OCI-LY1 (cell line): ENCODE results near the gene ICE2.

Experiments used
- H2AFZ ChIP-seq: fragments of 200-600 bp; sonication (generic), shearing (Covaris generic); 2 replicates; pipeline ENCODE4 v1.6.0; 2014; ENCODE audit warnings: antibody characterized with exemption, mild to moderate bottlenecking, low read length
- H3F3A ChIP-seq: fragments of 200-600 bp; sonication (generic), shearing (Covaris generic); 2 replicates; pipeline ENCODE4 v1.6.0; 2014; ENCODE audit warnings: mild to moderate bottlenecking, antibody characterized with exemption, low read length, moderate library complexity; ENCODE audit not compliant: insufficient read depth
- H3K27ac ChIP-seq: fragments of 200-600 bp; sonication (generic); 2 replicates; pipeline ENCODE4 v1.5.1; 2014; ENCODE audit warnings: low read length, mixed run types, mild to moderate bottlenecking, low read depth; ENCODE audit not compliant: poor library complexity, severe bottlenecking
- H3K27me3 ChIP-seq: fragments of 200-600 bp; sonication (generic); 2 replicates; pipeline ENCODE4 v1.6.0; 2014; ENCODE audit warnings: antibody characterized with exemption, mild to moderate bottlenecking, low read length, moderate library complexity; ENCODE audit not compliant: insufficient read depth
- H3K36me3 ChIP-seq: fragments of 200-600 bp; sonication (generic); 2 replicates; pipeline ENCODE4 v1.6.1; 2014; ENCODE audit warnings: mild to moderate bottlenecking, antibody characterized with exemption, low read length, moderate library complexity, mixed read lengths; ENCODE audit not compliant: insufficient read depth
- H3K4me1 ChIP-seq: fragments of 200-600 bp; sonication (generic); 2 replicates; pipeline ENCODE4 v1.5.1; 2014; ENCODE audit warnings: mild to moderate bottlenecking, low read length, moderate library complexity; ENCODE audit not compliant: insufficient read depth, severe bottlenecking
- H3K4me2 ChIP-seq: fragments of 200-600 bp; sonication (generic), shearing (Covaris generic); 2 replicates; pipeline ENCODE4 v1.6.1; 2014; ENCODE audit warnings: low read length
- H3K4me3 ChIP-seq: fragments of 200-600 bp; sonication (generic); 2 replicates; pipeline ENCODE4 v1.5.1; 2014; ENCODE audit warnings: low read length, low read depth, mild to moderate bottlenecking, mixed read lengths; ENCODE audit not compliant: poor library complexity, severe bottlenecking
- H3K79me2 ChIP-seq: fragments of 200-600 bp; shearing (Covaris generic); 2 replicates; pipeline ENCODE4 v1.6.1; 2016; ENCODE audit warnings: mixed run types, low read length, mixed read lengths; ENCODE audit not compliant: insufficient read depth
- H3K9ac ChIP-seq: fragments of 200-600 bp; sonication (generic), shearing (Covaris generic); 2 replicates; pipeline ENCODE4 v1.6.1; 2014; ENCODE audit warnings: mild to moderate bottlenecking, low read length, mixed read lengths
- H3K9me2 ChIP-seq: fragments of 200-600 bp; sonication (generic), shearing (Covaris generic); 2 replicates; pipeline ENCODE4 v1.6.1; 2014; ENCODE audit warnings: low read depth, mild to moderate bottlenecking, low read length, mixed read lengths
- H3K9me3 ChIP-seq: fragments of 200-600 bp; shearing (Covaris generic); 2 replicates; pipeline ENCODE4 v1.6.1; 2014; ENCODE audit warnings: low read length, mixed read lengths
- H4K20me1 ChIP-seq: fragments of 200-600 bp; sonication (generic), shearing (Covaris generic); 2 replicates; pipeline ENCODE4 v1.6.0; 2016; ENCODE audit warnings: mild to moderate bottlenecking, low read length; ENCODE audit not compliant: insufficient read depth
- EZH2 ChIP-seq: fragments of 200-600 bp; sonication (generic), shearing (Covaris generic); IDR thresholded peaks from 2 replicates; pipeline ENCODE4 v1.8.0; 2017; ENCODE audit warnings: borderline replicate concordance, mixed run types, mild to moderate bottlenecking, antibody characterized with exemption, low read length, moderate library complexity, mixed read lengths
- TF ChIP-seq, protein P1 (sequence below): fragments of 200-600 bp; sonication (generic), shearing (Covaris generic); IDR thresholded peaks from 2 replicates; pipeline ENCODE4 v1.5.1; 2017; ENCODE audit warnings: mild to moderate bottlenecking, antibody characterized with exemption, low read length, moderate library complexity, mixed read lengths

ICE2 gene

DNA sequence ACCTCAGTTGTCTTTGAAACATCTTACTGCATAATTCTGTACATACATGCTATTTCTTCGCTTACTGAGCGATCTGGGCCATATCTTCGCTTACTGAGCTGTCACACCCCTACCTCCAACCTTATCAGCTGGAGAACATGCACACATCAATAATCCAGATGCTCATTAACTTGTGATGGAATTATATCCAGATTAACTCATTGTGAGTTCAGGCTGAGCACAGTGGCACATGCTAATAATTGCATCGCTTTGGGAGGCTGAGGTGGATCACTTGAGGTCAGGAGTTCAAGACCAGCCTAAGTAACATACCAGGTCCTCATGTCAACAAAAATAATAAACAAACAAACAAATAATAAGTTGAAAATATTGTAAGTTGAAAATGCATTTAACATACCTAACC lies 61.8 kb downstream of the ICE2 start:
- Histone ChIP-seq H3K27me3 (no peaks in the 10 kb centered on the region), H2AFZ (no peak overlapping the region), H3K4me1 (no peaks in the 10 kb centered on the region), H3K4me3 (no peak overlapping the region), H3F3A (no peaks in the 10 kb centered on the region), H3K79me2 (no peaks in the 10 kb centered on the region), H3K4me2 (no peak overlapping the region), H4K20me1 (no peaks in the 10 kb centered on the region), H3K9me3 (no peaks in the 10 kb centered on the region), H3K36me3 (no peaks in the 10 kb centered on the region), H3K27ac (no peak overlapping the region), H3K9ac (no peak overlapping the region), H3K9me2 (no peaks in the 10 kb centered on the region)
- TF ChIP-seq EZH2 = no peak
- TF ChIP-seq, protein P1, sequence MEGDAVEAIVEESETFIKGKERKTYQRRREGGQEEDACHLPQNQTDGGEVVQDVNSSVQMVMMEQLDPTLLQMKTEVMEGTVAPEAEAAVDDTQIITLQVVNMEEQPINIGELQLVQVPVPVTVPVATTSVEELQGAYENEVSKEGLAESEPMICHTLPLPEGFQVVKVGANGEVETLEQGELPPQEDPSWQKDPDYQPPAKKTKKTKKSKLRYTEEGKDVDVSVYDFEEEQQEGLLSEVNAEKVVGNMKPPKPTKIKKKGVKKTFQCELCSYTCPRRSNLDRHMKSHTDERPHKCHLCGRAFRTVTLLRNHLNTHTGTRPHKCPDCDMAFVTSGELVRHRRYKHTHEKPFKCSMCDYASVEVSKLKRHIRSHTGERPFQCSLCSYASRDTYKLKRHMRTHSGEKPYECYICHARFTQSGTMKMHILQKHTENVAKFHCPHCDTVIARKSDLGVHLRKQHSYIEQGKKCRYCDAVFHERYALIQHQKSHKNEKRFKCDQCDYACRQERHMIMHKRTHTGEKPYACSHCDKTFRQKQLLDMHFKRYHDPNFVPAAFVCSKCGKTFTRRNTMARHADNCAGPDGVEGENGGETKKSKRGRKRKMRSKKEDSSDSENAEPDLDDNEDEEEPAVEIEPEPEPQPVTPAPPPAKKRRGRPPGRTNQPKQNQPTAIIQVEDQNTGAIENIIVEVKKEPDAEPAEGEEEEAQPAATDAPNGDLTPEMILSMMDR = no peak

DNA sequence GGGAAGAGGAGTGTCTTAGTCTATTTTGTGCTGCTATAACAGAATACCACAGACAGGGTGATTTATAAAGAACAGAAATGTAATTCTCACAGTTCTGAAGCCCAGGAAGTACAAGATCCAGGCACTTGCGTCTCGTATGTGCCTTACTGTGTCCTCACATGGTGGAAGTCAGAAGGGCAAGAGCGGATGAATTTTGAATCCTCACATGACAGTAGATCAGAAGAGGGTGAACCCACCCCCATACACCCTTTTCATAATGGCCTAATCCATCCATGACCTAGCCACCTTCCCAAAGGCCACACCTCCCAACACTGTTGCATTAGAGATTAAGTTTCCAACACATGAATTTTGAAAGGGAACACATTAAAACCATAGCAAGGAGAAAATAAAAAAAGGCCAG lies 62.5 kb downstream of the ICE2 start:
- H3F3A ChIP-seq = no peaks in the 10 kb centered on the region
- H3K27me3 ChIP-seq = no peaks in the 10 kb centered on the region
- H3K4me3 ChIP-seq = no peak overlapping the region
- no peaks in the 10 kb centered on the region for H3K79me2 ChIP-seq
- no peak overlapping the region for H2AFZ ChIP-seq
- no peaks in the 10 kb centered on the region for H3K9me2 ChIP-seq
- no peaks in the 10 kb centered on the region for H4K20me1 ChIP-seq
- no peaks in the 10 kb centered on the region for H3K9me3 ChIP-seq
- H3K4me2 ChIP-seq = no peak overlapping the region
- no peaks in the 10 kb centered on the region for H3K4me1 ChIP-seq
- no peak overlapping the region for H3K9ac ChIP-seq
- H3K36me3 ChIP-seq = no peaks in the 10 kb centered on the region
- no peak overlapping the region for H3K27ac ChIP-seq
- TF ChIP-seq, protein P1 = no peak
- TF ChIP-seq EZH2 = no peak

DNA sequence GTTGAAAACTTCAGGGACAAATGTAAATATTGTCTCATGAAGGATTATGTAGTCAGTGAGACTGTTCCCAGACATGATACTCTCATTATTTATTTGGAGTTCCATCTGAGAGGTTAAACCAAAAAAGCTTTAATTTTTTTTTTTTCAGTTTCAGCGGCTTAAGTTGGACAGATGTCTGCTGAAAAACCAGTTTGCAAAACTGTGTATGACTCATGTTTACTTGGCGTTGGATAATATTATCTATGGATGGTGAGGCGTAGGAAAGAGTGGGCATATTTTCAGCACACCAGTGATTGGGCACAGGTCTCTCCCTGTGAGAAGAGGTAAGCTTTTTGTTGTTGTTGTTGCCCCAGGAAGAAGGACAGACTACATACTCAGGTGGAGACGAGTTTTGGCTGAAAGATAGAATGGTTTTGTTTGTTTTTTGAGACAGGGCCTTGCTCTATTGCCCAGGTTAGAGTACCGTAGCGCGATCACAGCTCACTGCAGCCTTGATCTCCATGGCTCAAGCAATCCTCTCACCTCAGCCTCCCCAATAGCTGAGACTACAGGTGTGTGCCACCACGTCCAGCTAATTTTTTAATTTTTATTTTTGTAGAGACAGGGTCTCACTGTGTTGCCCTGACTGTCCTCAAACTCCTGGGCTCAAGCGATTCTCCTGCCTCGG lies 64.8 kb downstream of the ICE2 start:
- H3K36me3 ChIP-seq = no peaks in the 10 kb centered on the region
- no peaks in the 10 kb centered on the region for H3K4me1 ChIP-seq
- no peak overlapping the region for H3K27ac ChIP-seq
- no peaks in the 10 kb centered on the region for H3K9me2 ChIP-seq
- no peak overlapping the region for H3K4me2 ChIP-seq
- H3K9me3 ChIP-seq = no peaks in the 10 kb centered on the region
- H2AFZ ChIP-seq = no peak overlapping the region
- H3K79me2 ChIP-seq = no peaks in the 10 kb centered on the region
- H3F3A ChIP-seq = no peaks in the 10 kb centered on the region
- TF ChIP-seq, protein P1 = no peak
- no peak for TF ChIP-seq EZH2
- no peak overlapping the region for H3K9ac ChIP-seq
- H4K20me1 ChIP-seq = no peaks in the 10 kb centered on the region
- H3K4me3 ChIP-seq = no peak overlapping the region
- H3K27me3 ChIP-seq = no peaks in the 10 kb centered on the region
